HepG2 (cell line): ENCODE data around the gene FALEC. TPM values are rescaled to one million over a fixed set of nuclear protein-coding genes. Genes with fewer than 3 reads are reported as not detected.

Experiments used
- ARNT2 ChIP-seq: sonication (generic); formaldehyde crosslinking; IDR thresholded peaks from 2 replicates; pipeline ENCODE4 v1.8.0; 2022; ENCODE audit warnings: mild to moderate bottlenecking, low read depth, missing genetic modification reagents, moderate library complexity
- DR1 ChIP-seq: sonication (generic); formaldehyde crosslinking; IDR thresholded peaks from 2 replicates; pipeline ENCODE4 v1.8.0; 2021; ENCODE audit warnings: mild to moderate bottlenecking, missing genetic modification reagents, inconsistent platforms
- ERF ChIP-seq: IDR thresholded peaks from 2 replicates; pipeline ENCODE4 v1.6.1; 2018; ENCODE audit warnings: missing biosample characterization, missing genetic modification reagents
- ETV6 ChIP-seq: sonication (generic); formaldehyde crosslinking; conservative IDR thresholded peaks from 2 replicates; pipeline ENCODE4 v1.4.0; 2020; ENCODE audit warnings: missing genetic modification reagents
- HNRNPLL ChIP-seq: fragments of 200-400 bp; formaldehyde crosslinking; IDR thresholded peaks from 2 replicates; pipeline ENCODE4 v1.6.1; 2017; ENCODE audit warnings: mild to moderate bottlenecking, low read depth, low read length; ENCODE audit not compliant: poor library complexity, severe bottlenecking
- MNT ChIP-seq: fragments of 450-650 bp; IDR thresholded peaks from 2 replicates; pipeline ENCODE4 v1.6.1; 2016
- NFYC ChIP-seq: IDR thresholded peaks from 2 replicates; pipeline ENCODE4 v1.6.1; 2016; ENCODE audit warnings: missing genetic modification reagents, missing compliant biosample characterization
- ONECUT2 ChIP-seq: sonication (generic); formaldehyde crosslinking; IDR thresholded peaks from 2 replicates; pipeline ENCODE4 v1.4.0; 2020; ENCODE audit warnings: missing genetic modification reagents
- PAF1 ChIP-seq: IDR thresholded peaks from 2 replicates; pipeline ENCODE4 v1.6.1; 2016; ENCODE audit warnings: missing genetic modification reagents, missing compliant biosample characterization
- RBM22 ChIP-seq: fragments of 200-400 bp; formaldehyde crosslinking; optimal IDR thresholded peaks from 2 replicates; pipeline ENCODE3; 2017; ENCODE audit warnings: mild to moderate bottlenecking, low read length, moderate library complexity
- STAG1 ChIP-seq: sonication (generic); formaldehyde crosslinking; IDR thresholded peaks from 2 replicates; pipeline ENCODE4 v1.4.0; 2020; ENCODE audit warnings: missing genetic modification reagents
- TRAFD1 ChIP-seq: sonication (generic); formaldehyde crosslinking; IDR thresholded peaks from 2 replicates; pipeline ENCODE4 v1.5.1; 2020; ENCODE audit warnings: missing genetic modification reagents, mild to moderate bottlenecking, borderline replicate concordance
- TSC22D2 ChIP-seq: sonication (generic); formaldehyde crosslinking; IDR thresholded peaks from 2 replicates; pipeline ENCODE4 v1.5.1; 2020; ENCODE audit warnings: missing genetic modification reagents, mild to moderate bottlenecking, borderline replicate concordance
- U2AF2 ChIP-seq: fragments of 200-400 bp; formaldehyde crosslinking; IDR thresholded peaks from 2 replicates; pipeline ENCODE4 v1.6.1; 2017; ENCODE audit warnings: low read depth, mild to moderate bottlenecking, low read length
- ZBTB33 ChIP-seq: sonication (generic); formaldehyde crosslinking; IDR thresholded peaks from 2 replicates; pipeline ENCODE4 v1.4.0; 2020; ENCODE audit warnings: missing genetic modification reagents
- ZNF260 ChIP-seq: sonication (generic); formaldehyde crosslinking; IDR thresholded peaks from 2 replicates; pipeline ENCODE4 v1.4.0; 2020; ENCODE audit warnings: missing genetic modification reagents, low read depth, mild to moderate bottlenecking, borderline replicate concordance
- ZNF383 ChIP-seq: sonication (generic); formaldehyde crosslinking; IDR thresholded peaks from 2 replicates; pipeline ENCODE4 v1.4.0; 2020; ENCODE audit warnings: missing genetic modification reagents, mild to moderate bottlenecking, borderline replicate concordance
- ZNF639 ChIP-seq: conservative IDR thresholded peaks from 2 replicates; pipeline ENCODE4 v1.6.1; 2018; ENCODE audit warnings: missing genetic modification reagents
- ZSCAN21 ChIP-seq: sonication (generic); formaldehyde crosslinking; IDR thresholded peaks from 2 replicates; pipeline ENCODE4 v1.8.0; 2022; ENCODE audit warnings: mild to moderate bottlenecking, missing genetic modification reagents, moderate library complexity, borderline replicate concordance
- polyA plus RNA-seq, 8 experiments: library from polyadenylated mRNA; depleted of rRNA in 3 of 8; stranded (reverse) in 7 of 8; unstranded in 1 of 8; fragments of >200 nt; fragmentation: Illumina TruSeq in 4 of 8; extraction: Trizol in 4 of 8; gene quantifications; 2 replicates each; pipeline versions ENCODE4 v1.2.1 to v1.2.3, GENCODE V29; 2011 to 2016; ENCODE audit warnings: low read depth in 4 of 8, missing spikeins in 1 of 8, mixed read lengths in 1 of 8; ENCODE audit not compliant: insufficient read depth in 1 of 8
- total RNA-seq, 5 experiments: library from RNA; depleted of rRNA; stranded (reverse); fragments of >200 nt; fragmentation: Illumina TruSeq; extraction: Trizol; gene quantifications; 2 replicates each; pipeline ENCODE4 v1.2.3, GENCODE V29; 2016; ENCODE audit warnings: low read depth in 1 of 5
- TF ChIP-seq, protein P1 (sequence below): sonication (generic); formaldehyde crosslinking; IDR thresholded peaks from 2 replicates; pipeline ENCODE4 v1.8.1; 2022; ENCODE audit warnings: low read depth, mild to moderate bottlenecking, missing genetic modification reagents

FALEC gene
- total and polyA plus RNA-seq, 2 of the 13 experiments (the other 11 are each of a cell fraction or from before 2014, with no cell fraction given): 0.33 to 0.71 TPM

- no peak for TF ChIP-seq ETV6 (CRISPR knock-in tag)
- TF ChIP-seq ONECUT2 (CRISPR knock-in tag): peak; percentile 41; the same call in 1 of the 2 replicates
- 0 out of 2 replicates have a peak, but pooled peaks have one; percentile 34 for TF ChIP-seq TSC22D2 (CRISPR knock-in tag)
- TF ChIP-seq RBM22: peak; percentile 60
- TF ChIP-seq PAF1 (CRISPR knock-in tag): peak; percentile 54; the same call in 1 of the 2 replicates
- TF ChIP-seq TRAFD1: no peak
- TF ChIP-seq ERF (CRISPR knock-in tag): 0 out of 2 replicates have a peak, but pooled peaks have one; percentile 38
- peak; percentile 15 for TF ChIP-seq HNRNPLL
- TF ChIP-seq, protein P1, sequence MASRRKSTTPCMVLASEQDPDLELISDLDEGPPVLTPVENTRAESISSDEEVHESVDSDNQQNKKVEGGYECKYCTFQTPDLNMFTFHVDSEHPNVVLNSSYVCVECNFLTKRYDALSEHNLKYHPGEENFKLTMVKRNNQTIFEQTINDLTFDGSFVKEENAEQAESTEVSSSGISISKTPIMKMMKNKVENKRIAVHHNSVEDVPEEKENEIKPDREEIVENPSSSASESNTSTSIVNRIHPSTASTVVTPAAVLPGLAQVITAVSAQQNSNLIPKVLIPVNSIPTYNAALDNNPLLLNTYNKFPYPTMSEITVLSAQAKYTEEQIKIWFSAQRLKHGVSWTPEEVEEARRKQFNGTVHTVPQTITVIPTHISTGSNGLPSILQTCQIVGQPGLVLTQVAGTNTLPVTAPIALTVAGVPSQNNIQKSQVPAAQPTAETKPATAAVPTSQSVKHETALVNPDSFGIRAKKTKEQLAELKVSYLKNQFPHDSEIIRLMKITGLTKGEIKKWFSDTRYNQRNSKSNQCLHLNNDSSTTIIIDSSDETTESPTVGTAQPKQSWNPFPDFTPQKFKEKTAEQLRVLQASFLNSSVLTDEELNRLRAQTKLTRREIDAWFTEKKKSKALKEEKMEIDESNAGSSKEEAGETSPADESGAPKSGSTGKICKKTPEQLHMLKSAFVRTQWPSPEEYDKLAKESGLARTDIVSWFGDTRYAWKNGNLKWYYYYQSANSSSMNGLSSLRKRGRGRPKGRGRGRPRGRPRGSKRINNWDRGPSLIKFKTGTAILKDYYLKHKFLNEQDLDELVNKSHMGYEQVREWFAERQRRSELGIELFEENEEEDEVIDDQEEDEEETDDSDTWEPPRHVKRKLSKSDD: 0 out of 2 replicates have a peak, but pooled peaks have one; percentile 44
- TF ChIP-seq U2AF2: no peak
- TF ChIP-seq ARNT2 (CRISPR knock-in tag): no peak
- no peak for TF ChIP-seq ZNF639 (CRISPR knock-in tag)
- TF ChIP-seq ZNF383: no peak
- no peak for TF ChIP-seq DR1 (CRISPR knock-in tag)
- TF ChIP-seq NFYC (CRISPR knock-in tag): no peak
- TF ChIP-seq ZBTB33 (CRISPR knock-in tag): peak; percentile 91
- TF ChIP-seq STAG1 (CRISPR knock-in tag): peak; percentile 75
- no peak; the same call in 1 of the 2 replicates for TF ChIP-seq MNT
- TF ChIP-seq ZSCAN21 (CRISPR knock-in tag): 0 out of 2 replicates have a peak, but pooled peaks have one; percentile 33
- no peak for TF ChIP-seq ZNF260
These were observed 44.5 kb downstream of the FALEC start (continued) for GRCh38 chr1:150560011-150560438.
